Tibial nerve (tissue), 3 donors: Measurements from ENCODE around the gene OAT.

Experiments
- POLR2A ChIP-seq, 2 donors: fragments of 450-650 bp; IDR thresholded peaks; one replicate each; pipeline ENCODE4 v1.6.1; 2017; ENCODE audit warnings: antibody characterized with exemption in 2 of 2, mild to moderate bottlenecking in 2 of 2, moderate library complexity in 2 of 2
- TF ChIP-seq, protein P1 (sequence below), 5 experiments: fragments of 200-600 bp in 3 of 5; fragments of 450-650 bp in 2 of 5; sonication (generic) in 3 of 5; IDR thresholded peaks; one replicate each; pipeline ENCODE4 v1.5.1; 2016 to 2019; ENCODE audit warnings: antibody characterized with exemption in 5 of 5, mild to moderate bottlenecking in 3 of 5, moderate library complexity in 2 of 5

DNA sequence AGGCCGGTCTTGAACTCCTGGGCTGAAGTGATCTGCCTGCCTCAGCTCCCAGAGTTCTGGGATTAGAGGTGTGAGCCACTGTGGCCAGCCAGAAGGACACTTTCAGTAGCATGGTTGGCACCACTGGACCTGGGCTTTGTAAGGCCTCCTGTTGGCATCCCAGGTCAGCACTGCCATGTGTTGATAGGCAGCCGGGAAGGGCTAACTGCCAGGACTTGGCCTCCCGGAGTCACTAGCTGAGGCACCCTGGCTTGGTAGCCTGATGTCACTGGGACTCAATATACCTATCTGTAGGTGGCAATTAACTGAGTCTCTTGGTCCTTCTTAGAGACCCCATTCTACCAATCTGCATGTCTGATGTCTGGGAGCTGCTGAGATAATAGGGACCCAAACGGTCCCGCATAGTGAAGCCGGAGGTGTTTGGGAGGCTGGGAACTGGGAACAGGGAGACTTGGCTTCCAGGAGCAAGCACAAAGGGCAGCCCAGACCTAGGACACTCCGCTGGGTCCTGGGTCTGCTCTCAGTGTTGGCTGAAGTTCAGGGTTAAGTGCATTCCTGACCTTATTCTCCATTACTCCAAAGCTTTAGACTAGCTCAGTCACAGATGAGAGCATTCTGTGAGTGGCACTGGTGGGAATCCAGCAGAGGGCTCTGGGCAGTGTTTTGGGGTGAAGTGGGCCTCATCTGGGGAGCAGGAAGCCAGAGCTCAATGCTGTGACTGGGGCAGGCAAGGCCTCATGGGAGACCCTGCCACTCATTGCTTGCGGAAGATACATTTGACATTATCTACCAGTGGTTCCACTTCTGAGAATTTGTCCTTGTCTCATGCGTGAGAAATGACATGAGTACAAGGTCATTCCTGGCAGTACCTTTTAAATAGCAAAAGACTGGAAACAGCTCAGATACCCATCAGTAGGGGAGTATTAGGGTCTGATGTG is 45.6 kb upstream of the OAT start:
- no peak for TF ChIP-seq POLR2A (IDR thresholded peaks at IDR 0.05)
- TF ChIP-seq, protein P1, sequence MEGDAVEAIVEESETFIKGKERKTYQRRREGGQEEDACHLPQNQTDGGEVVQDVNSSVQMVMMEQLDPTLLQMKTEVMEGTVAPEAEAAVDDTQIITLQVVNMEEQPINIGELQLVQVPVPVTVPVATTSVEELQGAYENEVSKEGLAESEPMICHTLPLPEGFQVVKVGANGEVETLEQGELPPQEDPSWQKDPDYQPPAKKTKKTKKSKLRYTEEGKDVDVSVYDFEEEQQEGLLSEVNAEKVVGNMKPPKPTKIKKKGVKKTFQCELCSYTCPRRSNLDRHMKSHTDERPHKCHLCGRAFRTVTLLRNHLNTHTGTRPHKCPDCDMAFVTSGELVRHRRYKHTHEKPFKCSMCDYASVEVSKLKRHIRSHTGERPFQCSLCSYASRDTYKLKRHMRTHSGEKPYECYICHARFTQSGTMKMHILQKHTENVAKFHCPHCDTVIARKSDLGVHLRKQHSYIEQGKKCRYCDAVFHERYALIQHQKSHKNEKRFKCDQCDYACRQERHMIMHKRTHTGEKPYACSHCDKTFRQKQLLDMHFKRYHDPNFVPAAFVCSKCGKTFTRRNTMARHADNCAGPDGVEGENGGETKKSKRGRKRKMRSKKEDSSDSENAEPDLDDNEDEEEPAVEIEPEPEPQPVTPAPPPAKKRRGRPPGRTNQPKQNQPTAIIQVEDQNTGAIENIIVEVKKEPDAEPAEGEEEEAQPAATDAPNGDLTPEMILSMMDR (IDR thresholded peaks at IDR 0.05), result no peak
